GM23248 (cell line): ENCODE results near the gene SPPL2B.

Source experiments
- EZH2 ChIP-seq: fragments of 200-600 bp; sonication (generic); IDR thresholded peaks from 2 replicates; pipeline ENCODE4 v1.6.1; 2018; ENCODE audit warnings: antibody characterized with exemption, mild to moderate bottlenecking; ENCODE audit not compliant: insufficient read depth, poor library complexity, severe bottlenecking
- EZH2phosphoT487 ChIP-seq: fragments of 200-600 bp; sonication (generic); IDR thresholded peaks from 2 replicates; pipeline ENCODE4 v1.6.1; 2018; ENCODE audit warnings: antibody characterized with exemption, moderate library complexity, mild to moderate bottlenecking, low read depth; ENCODE audit not compliant: insufficient read depth

- TF ChIP-seq EZH2phosphoT487 (no peak), EZH2 (no peak)
Observed at GRCh38 chr19:2341244-2341751, 12.8 kb downstream of the SPPL2B start.
